Upper lobe of left lung (tissue), 4 donors: ENCODE data around the gene KCNMA1.

ENCODE experiments used
- POLR2AphosphoS5 ChIP-seq, 2 donors: sonication (generic); formaldehyde crosslinking; IDR thresholded peaks; one replicate each; pipeline ENCODE4 v1.5.1; 2017; ENCODE audit warnings: antibody characterized with exemption in 2 of 2
- TF ChIP-seq, protein P1 (sequence below), 6 experiments: fragments of 450-650 bp in 4 of 6; fragments of 200-600 bp in 2 of 6; sonication (generic) in 2 of 6; IDR thresholded peaks; one replicate each; pipeline ENCODE4 v1.5.1; 2016 to 2019; ENCODE audit warnings: antibody characterized with exemption in 6 of 6

- no peak for TF ChIP-seq POLR2AphosphoS5 (IDR thresholded peaks at IDR 0.05)
- TF ChIP-seq, protein P1, sequence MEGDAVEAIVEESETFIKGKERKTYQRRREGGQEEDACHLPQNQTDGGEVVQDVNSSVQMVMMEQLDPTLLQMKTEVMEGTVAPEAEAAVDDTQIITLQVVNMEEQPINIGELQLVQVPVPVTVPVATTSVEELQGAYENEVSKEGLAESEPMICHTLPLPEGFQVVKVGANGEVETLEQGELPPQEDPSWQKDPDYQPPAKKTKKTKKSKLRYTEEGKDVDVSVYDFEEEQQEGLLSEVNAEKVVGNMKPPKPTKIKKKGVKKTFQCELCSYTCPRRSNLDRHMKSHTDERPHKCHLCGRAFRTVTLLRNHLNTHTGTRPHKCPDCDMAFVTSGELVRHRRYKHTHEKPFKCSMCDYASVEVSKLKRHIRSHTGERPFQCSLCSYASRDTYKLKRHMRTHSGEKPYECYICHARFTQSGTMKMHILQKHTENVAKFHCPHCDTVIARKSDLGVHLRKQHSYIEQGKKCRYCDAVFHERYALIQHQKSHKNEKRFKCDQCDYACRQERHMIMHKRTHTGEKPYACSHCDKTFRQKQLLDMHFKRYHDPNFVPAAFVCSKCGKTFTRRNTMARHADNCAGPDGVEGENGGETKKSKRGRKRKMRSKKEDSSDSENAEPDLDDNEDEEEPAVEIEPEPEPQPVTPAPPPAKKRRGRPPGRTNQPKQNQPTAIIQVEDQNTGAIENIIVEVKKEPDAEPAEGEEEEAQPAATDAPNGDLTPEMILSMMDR (IDR thresholded peaks at IDR 0.05) = no peak
These were observed 349.9 kb downstream of the KCNMA1 start for GRCh38 chr10:77287647-77288120.
